HTERT RPE-1 (cell line): Measurements from ENCODE around the gene SURF6.
"Not testable (repeated sequence)": the region's sequence is repeated elsewhere in the genome, so short reads cannot be mapped to it uniquely, and the experiment has no call there.

Source experiments
- in situ Hi-C: fragments of 300-500 bp; cut with MboI; formaldehyde crosslinking; loops from 4 replicates; pipeline ENCODE4 v1.14.3; 2020; ENCODE audit warnings: low sequenced_read_pairs

SURF6 gene

GRCh38 chr9:133301253-133302230 is 34.4 kb downstream of the SURF6 start:
- in situ Hi-C loops, result no loop called here

GRCh38 chr9:133299996-133300395 is 36.0 kb downstream of the SURF6 start:
- in situ Hi-C loops, result not testable (repeated sequence)

DNA sequence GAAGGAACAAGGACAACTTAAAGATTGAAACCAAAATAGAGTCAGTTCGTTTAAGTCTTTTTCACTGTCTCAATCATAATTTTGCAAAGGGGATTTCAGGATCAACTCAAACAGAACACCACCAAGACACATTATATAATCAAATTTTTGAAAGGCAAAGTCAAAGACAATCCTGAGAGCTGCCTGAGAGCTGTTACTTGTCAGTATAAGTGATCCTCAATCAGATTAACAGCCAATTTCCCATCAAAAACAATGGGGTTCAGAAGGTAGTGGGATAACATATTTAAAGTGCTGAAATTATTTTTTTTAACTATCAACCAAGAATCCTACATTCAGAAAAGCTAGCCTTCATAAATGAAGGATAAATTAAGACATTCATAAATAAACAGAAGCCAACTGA is 41.7 kb downstream of the SURF6 start:
- in situ Hi-C loops, result no loop called here

GRCh38 chr9:133290751-133291302 is 45.2 kb downstream of the SURF6 start:
- in situ Hi-C loops, result no loop called here

GRCh38 chr9:133286523-133286922 is 49.5 kb downstream of the SURF6 start:
- in situ Hi-C loops, result no loop called here

DNA sequence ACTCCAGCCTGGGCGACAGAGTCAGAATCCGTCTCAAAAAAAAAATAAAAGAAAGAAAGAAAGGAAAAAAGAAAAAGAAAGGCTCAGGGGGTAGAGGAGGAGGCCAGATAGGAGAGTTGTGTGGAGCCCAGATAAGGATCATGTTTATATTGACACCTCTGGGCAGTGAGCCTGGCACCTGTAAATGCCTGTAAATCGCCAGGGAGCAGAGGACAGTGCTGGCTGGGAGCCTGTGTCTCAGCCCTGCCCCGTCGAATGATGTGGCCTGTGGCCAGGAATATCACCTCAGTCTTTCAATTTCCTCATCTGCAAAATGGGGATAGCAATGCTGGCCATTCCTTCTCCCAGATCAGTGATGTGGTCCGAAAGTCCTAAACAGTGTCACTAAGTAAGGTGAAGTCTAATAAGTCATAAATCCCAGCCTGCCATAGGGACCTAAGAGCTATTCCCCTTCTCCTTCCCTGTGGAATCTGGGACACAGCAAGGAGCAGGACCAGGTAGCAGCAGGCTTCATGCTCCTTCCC is 50.7 kb downstream of the SURF6 start:
- in situ Hi-C loops, result no loop called here

- in situ Hi-C loops, result no loop called here
Observed at GRCh38 chr9:133284362-133284761, 51.6 kb downstream of the SURF6 start.

DNA sequence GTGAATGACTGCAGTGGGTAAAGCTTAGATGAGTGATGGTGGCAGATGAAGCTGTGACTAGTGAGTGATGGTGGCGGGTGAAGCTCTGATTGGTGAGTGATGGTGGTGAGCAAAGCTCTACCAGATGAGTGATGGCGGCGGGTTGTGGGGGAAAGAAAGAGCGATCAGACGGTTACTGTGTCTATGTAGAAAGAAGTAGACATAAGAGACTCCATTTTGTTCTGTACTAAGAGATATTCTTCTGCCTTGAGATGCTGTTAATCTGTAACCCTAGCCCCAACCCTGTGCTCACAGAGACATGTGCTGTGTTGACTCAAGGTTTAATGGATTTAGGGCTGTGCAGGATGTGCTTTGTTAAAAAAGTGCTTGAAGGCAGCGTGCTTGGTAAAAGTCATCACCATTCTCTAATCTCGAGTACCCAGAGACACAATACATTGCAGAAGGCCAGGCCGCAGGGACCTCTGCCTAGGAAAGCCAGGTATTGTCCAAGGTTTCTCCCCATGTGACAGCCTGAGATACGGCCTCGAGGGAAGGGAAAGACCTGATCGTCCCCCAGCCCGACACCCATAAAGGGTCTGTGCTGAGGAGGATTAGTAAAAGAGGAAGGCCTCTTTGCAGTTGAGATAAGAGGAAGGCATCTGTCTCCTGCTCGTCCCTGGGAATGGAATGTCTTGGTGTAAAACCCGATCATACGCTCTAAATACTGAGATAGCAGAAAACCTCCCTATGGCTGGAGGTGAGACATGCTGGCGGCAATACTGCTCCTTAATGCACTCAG is 52.5 kb downstream of the SURF6 start:
- in situ Hi-C loops, result not testable (repeated sequence)

GRCh38 chr9:133282464-133283238 is 53.3 kb downstream of the SURF6 start:
- in situ Hi-C loops, result no loop called here

DNA sequence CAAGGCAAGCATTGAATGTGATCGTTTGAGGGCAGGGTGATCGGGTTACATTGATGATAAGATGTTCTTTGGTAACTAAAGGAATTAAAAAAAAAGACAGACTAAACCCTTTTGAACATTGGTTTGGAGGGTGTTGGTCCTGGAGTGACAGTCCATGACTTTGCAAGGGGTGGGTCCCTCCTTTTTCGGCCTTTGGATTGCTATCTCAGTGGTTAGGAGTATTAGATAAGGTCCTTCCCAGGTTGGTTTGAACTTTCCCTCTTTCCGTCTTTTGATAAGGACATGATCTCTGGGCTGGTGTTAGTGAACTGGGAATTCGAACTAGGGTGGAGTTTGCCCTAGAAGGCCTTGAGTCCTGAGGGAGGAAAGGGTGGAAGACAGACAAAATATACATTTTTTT is 55.6 kb downstream of the SURF6 start:
- in situ Hi-C loops, result no loop called here
